Activated naive CD4-positive, alpha-beta T cell treated with anti-CD3 and anti-CD28 coated beads, Interleukin-2, amount 50 U/mL, for 72 hours (primary cell): ENCODE data around the gene PKNOX1. TPM values are rescaled to one million over a fixed set of nuclear protein-coding genes. Genes with fewer than 3 reads are reported as not detected.
"Not testable (repeated sequence)": the region's sequence is repeated elsewhere in the genome, so short reads cannot be mapped to it uniquely, and the experiment has no call there.

Experiments used
- ATAC-seq, 2 donors: fragments of 150-1000 bp; cut with Tn5 transposase; 2 replicates each; pipeline ENCODE4 v1.10.0; 2021; ENCODE audit warnings: mild to moderate bottlenecking in 2 of 2, moderate library complexity in 2 of 2
- DNase-seq, 2 donors: peaks; one replicate each; pipeline ENCODE4 v3.0.0; 2021 to 2022; ENCODE audit warnings: low spot score in 2 of 2
- H3K27ac Mint-ChIP-seq, 2 donors: one replicate each; pipeline ENCODE4 v1.8.0; 2022; ENCODE audit warnings: mild to moderate bottlenecking in 2 of 2, mixed read lengths in 2 of 2
- H3K36me3 Mint-ChIP-seq, 2 donors: one replicate each; pipeline ENCODE4 v1.8.0; 2022; ENCODE audit warnings: mixed read lengths in 2 of 2
- H3K9me3 Mint-ChIP-seq, 2 donors: one replicate each; pipeline ENCODE4 v1.8.0; 2022; ENCODE audit warnings: mixed read lengths in 2 of 2
- total RNA-seq, 2 donors: library from RNA; stranded (reverse); gene quantifications; one replicate each; pipeline ENCODE4 v1.2.3, GENCODE V29; 2022

Gene PKNOX1
- total RNA-seq, 2 donors from 2014 or later, result 16.0 to 20.2 TPM

- Mint-ChIP-seq H3K36me3 (no peaks in the 10 kb centered on the region), H3K9me3 (no peaks in the 10 kb centered on the region), H3K27ac (no peak overlapping the region)
- ATAC-seq (no peak), DNase-seq (no peak)
These were observed 34.6 kb upstream of the PKNOX1 start for GRCh38 chr21:42939582-42940413.

- ATAC-seq, result no peak
- DNase-seq, result no peak
- no peak overlapping the region for H3K27ac Mint-ChIP-seq
- no peaks in the 10 kb centered on the region for H3K36me3 Mint-ChIP-seq
- no peaks in the 10 kb centered on the region for H3K9me3 Mint-ChIP-seq
These were observed 32.7 kb upstream of the PKNOX1 start for GRCh38 chr21:42941696-42942085.

GRCh38 chr21:42942244-42942643, 32.1 kb upstream of the PKNOX1 start:
- ATAC-seq, result no peak
- Mint-ChIP-seq H3K36me3 (no peaks in the 10 kb centered on the region), H3K27ac (no peak overlapping the region), H3K9me3 (no peaks in the 10 kb centered on the region)
- no peak for DNase-seq

GRCh38 chr21:42949094-42949755, 25.1 kb upstream of the PKNOX1 start:
- not testable (repeated sequence) for H3K9me3 Mint-ChIP-seq, ATAC-seq, DNase-seq
- H3K27ac Mint-ChIP-seq, result peak overlapping the region in 1 of 2 donors; percentile 25
- H3K36me3 Mint-ChIP-seq, result peaks cover 0 to 11% of the 10 kb centered on the region in 2 donors

- H3K27ac Mint-ChIP-seq, DNase-seq, H3K9me3 Mint-ChIP-seq, ATAC-seq: not testable (repeated sequence)
- H3K36me3 Mint-ChIP-seq, result peaks cover 0 to 11% of the 10 kb centered on the region in 2 donors
These were observed 23.2 kb upstream of the PKNOX1 start for GRCh38 chr21:42951193-42951592.

GRCh38 chr21:42956824-42957630, 17.3 kb upstream of the PKNOX1 start:
- DNase-seq (no peak), ATAC-seq (peak; percentile 97 to 98)
- no peaks in the 10 kb centered on the region for H3K9me3 Mint-ChIP-seq
- no peak overlapping the region for H3K27ac Mint-ChIP-seq
- H3K36me3 Mint-ChIP-seq, result no peaks in the 10 kb centered on the region

GRCh38 chr21:42958122-42958521, 16.2 kb upstream of the PKNOX1 start:
- H3K27ac Mint-ChIP-seq, ATAC-seq, DNase-seq, H3K9me3 Mint-ChIP-seq, H3K36me3 Mint-ChIP-seq: not testable (repeated sequence)

- Mint-ChIP-seq H3K36me3 (no peaks in the 10 kb centered on the region), H3K9me3 (no peaks in the 10 kb centered on the region), H3K27ac (no peak overlapping the region)
- ATAC-seq (no peak), DNase-seq (no peak)
These were observed 14.6 kb upstream of the PKNOX1 start for GRCh38 chr21:42959728-42960127.

- ATAC-seq (no peak), DNase-seq (no peak)
- Mint-ChIP-seq H3K9me3 (no peaks in the 10 kb centered on the region), H3K36me3 (no peaks in the 10 kb centered on the region), H3K27ac (no peak overlapping the region)
These were observed 11.9 kb upstream of the PKNOX1 start for GRCh38 chr21:42962380-42963007.

- DNase-seq (peak in 1 of 2 donors; percentile 42), ATAC-seq (no peak)
- Mint-ChIP-seq H3K9me3 (no peaks in the 10 kb centered on the region), H3K36me3 (no peaks in the 10 kb centered on the region), H3K27ac (no peak overlapping the region)
These were observed 10.3 kb upstream of the PKNOX1 start for GRCh38 chr21:42964086-42964485.

- no peak overlapping the region for H3K27ac Mint-ChIP-seq
- no peaks in the 10 kb centered on the region for H3K9me3 Mint-ChIP-seq
- DNase-seq, result peak in 1 of 2 donors; percentile 31
- H3K36me3 Mint-ChIP-seq, result no peaks in the 10 kb centered on the region
- no peak for ATAC-seq
These were observed 9.7 kb upstream of the PKNOX1 start for GRCh38 chr21:42964546-42965210.

GRCh38 chr21:42965211-42965560, 9.2 kb upstream of the PKNOX1 start:
- ATAC-seq (no peak), DNase-seq (no peak)
- Mint-ChIP-seq H3K9me3 (no peaks in the 10 kb centered on the region), H3K27ac (no peak overlapping the region), H3K36me3 (no peaks in the 10 kb centered on the region)

GRCh38 chr21:42967616-42968015, 6.7 kb upstream of the PKNOX1 start:
- peak in 1 of 2 donors; percentile 18 for DNase-seq
- ATAC-seq, H3K9me3 Mint-ChIP-seq, H3K36me3 Mint-ChIP-seq, H3K27ac Mint-ChIP-seq: not testable (repeated sequence)

- no peaks in the 10 kb centered on the region for H3K9me3 Mint-ChIP-seq
- H3K36me3 Mint-ChIP-seq, result no peaks in the 10 kb centered on the region
- peak in 1 of 2 donors; percentile 6 for DNase-seq
- H3K27ac Mint-ChIP-seq, result no peak overlapping the region
- ATAC-seq, result no peak
These were observed 5.2 kb upstream of the PKNOX1 start for GRCh38 chr21:42969193-42969600.

- DNase-seq (peak in 1 of 2 donors; percentile 1), ATAC-seq (no peak)
- Mint-ChIP-seq H3K36me3 (peaks cover 0 to 5% of the 10 kb centered on the region in 2 donors), H3K27ac (no peak overlapping the region), H3K9me3 (no peaks in the 10 kb centered on the region)
These were observed 3.3 kb upstream of the PKNOX1 start for GRCh38 chr21:42970946-42971653.

- ATAC-seq (no peak), DNase-seq (peak in 1 of 2 donors; percentile 40)
- H3K36me3 Mint-ChIP-seq, result peaks cover 4 to 5% of the 10 kb centered on the region in 2 donors
- no peak overlapping the region for H3K27ac Mint-ChIP-seq
- no peaks in the 10 kb centered on the region for H3K9me3 Mint-ChIP-seq
These were observed 2.5 kb upstream of the PKNOX1 start for GRCh38 chr21:42971897-42972275.
